Body of pancreas (tissue), 4 donors: ENCODE measurements around the gene UGT1A8. TPM values are rescaled to one million over a fixed set of nuclear protein-coding genes. Genes with fewer than 3 reads are reported as not detected.

ENCODE experiments used
- ATAC-seq: fragments of 150-250 bp; one replicate; pipeline ENCODE4 v1.9.1; 2016
- DNase-seq, 4 donors: peaks; one replicate each; pipeline ENCODE4 v3.0.0-alpha.2; 2019
- H3K27ac ChIP-seq, 4 donors: fragments of 200-600 bp; sonication (generic); 1 replicate in 3 of 4; 2 replicates in 1 of 4; pipeline versions ENCODE4 v1.5.1 to v1.6.1; 2016 to 2019; ENCODE audit warnings: mild to moderate bottlenecking in 1 of 4, mixed read lengths in 1 of 4, moderate library complexity in 1 of 4
- H3K27me3 ChIP-seq, 2 donors: fragments of 200-600 bp; sonication (generic); one replicate each; pipeline ENCODE4 v1.6.0; 2016; ENCODE audit warnings: mild to moderate bottlenecking in 1 of 2
- H3K36me3 ChIP-seq, 2 donors: fragments of 200-600 bp; sonication (generic); replicated peaks in 1 of 2; 2 replicates each; pipeline ENCODE4 v1.5.1; 2016; ENCODE audit warnings: low read depth in 2 of 2; ENCODE audit not compliant: insufficient read depth in 1 of 2
- H3K4me1 ChIP-seq: fragments of 200-600 bp; sonication (generic); one replicate; pipeline ENCODE4 v1.6.0; 2016
- H3K4me3 ChIP-seq, 2 donors: fragments of 200-600 bp; sonication (generic); 1 replicate in 1 of 2; 2 replicates in 1 of 2; pipeline ENCODE4 v1.5.1; 2016 to 2019
- H3K9me3 ChIP-seq, 3 donors: fragments of 200-600 bp; sonication (generic); 1 replicate in 2 of 3; 2 replicates in 1 of 3; pipeline ENCODE4 v1.5.1; 2016
- POLR2A ChIP-seq, 3 donors: fragments of 450-650 bp; IDR thresholded peaks; one replicate each; pipeline ENCODE4 v1.6.1; 2016; ENCODE audit warnings: antibody characterized with exemption in 3 of 3, mild to moderate bottlenecking in 2 of 3
- WGBS, 2 donors: methylation state at CpG; one replicate each; pipeline ENCODE4 v1.1.5; 2017; 5-methylcytosine and 5-hydroxymethylcytosine counted together
- intact Hi-C: fragments of 100-400 bp; cut with DNase I; formaldehyde crosslinking; loops from one replicate; pipeline ENCODE4 v1.15.1; 2023
- total RNA-seq, 2 donors: library from RNA; depleted of rRNA; stranded (reverse); fragments of >200 nt; gene quantifications; one replicate each; pipeline ENCODE4 v1.1.0, GENCODE V29; 2016
- TF ChIP-seq, protein P1 (sequence below), 7 experiments: fragments of 450-650 bp in 4 of 7; fragments of 200-600 bp in 3 of 7; sonication (generic) in 3 of 7; IDR thresholded peaks; one replicate each; pipeline ENCODE4 v1.5.1; 2016 to 2019; ENCODE audit warnings: antibody characterized with exemption in 7 of 7

UGT1A8 gene
- total RNA-seq, 2 donors from 2014 or later: not detected

DNA sequence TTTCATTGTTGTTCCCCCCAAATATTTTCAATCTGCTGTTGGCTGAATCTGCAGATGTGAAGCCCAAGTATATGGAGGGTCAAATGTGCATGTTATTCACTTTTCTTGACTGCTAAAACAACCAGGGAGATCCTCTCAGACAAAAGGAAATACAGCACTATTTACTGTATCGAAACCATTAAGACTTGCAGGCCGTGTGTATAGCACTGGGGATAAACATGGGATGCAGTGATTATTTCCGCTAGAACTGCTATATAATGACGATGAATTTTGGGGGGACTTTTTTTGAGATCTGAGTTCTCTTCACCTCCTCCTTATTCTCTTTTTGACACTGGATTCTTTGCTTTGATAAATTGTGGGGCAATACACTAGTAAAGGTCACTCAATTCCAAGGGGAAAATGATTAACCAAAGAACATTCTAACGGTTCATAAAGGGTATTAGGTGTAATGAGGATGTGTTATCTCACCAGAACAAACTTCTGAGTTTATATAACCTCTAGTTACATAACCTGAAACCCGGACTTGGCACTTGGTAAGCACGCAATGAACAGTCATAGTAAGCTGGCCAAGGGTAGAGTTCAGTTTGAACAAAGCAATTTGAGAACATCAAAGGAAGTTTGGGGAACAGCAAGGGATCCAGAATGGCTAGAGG lies 139.1 kb downstream of the UGT1A8 start:
- intact Hi-C loops: no loop called here
- no peak overlapping the region for H3K27ac ChIP-seq
- TF ChIP-seq, protein P1, sequence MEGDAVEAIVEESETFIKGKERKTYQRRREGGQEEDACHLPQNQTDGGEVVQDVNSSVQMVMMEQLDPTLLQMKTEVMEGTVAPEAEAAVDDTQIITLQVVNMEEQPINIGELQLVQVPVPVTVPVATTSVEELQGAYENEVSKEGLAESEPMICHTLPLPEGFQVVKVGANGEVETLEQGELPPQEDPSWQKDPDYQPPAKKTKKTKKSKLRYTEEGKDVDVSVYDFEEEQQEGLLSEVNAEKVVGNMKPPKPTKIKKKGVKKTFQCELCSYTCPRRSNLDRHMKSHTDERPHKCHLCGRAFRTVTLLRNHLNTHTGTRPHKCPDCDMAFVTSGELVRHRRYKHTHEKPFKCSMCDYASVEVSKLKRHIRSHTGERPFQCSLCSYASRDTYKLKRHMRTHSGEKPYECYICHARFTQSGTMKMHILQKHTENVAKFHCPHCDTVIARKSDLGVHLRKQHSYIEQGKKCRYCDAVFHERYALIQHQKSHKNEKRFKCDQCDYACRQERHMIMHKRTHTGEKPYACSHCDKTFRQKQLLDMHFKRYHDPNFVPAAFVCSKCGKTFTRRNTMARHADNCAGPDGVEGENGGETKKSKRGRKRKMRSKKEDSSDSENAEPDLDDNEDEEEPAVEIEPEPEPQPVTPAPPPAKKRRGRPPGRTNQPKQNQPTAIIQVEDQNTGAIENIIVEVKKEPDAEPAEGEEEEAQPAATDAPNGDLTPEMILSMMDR (IDR thresholded peaks at IDR 0.05): no peak
- TF ChIP-seq POLR2A (IDR thresholded peaks at IDR 0.05): no peak
- no peak overlapping the region for H3K4me3 ChIP-seq
- no peaks in the 10 kb centered on the region for H3K27me3 ChIP-seq
- H3K4me1 ChIP-seq: no peaks in the 10 kb centered on the region
- ATAC-seq (peak; percentile 75), DNase-seq (peak in 2 of 4 donors; percentile 17 to 22)
- no peaks in the 10 kb centered on the region for H3K36me3 ChIP-seq
- WGBS, 2 donors: 35 to 44% methylated on average over 7 of the region's 7 CpGs
- no peaks in the 10 kb centered on the region for H3K9me3 ChIP-seq

DNA sequence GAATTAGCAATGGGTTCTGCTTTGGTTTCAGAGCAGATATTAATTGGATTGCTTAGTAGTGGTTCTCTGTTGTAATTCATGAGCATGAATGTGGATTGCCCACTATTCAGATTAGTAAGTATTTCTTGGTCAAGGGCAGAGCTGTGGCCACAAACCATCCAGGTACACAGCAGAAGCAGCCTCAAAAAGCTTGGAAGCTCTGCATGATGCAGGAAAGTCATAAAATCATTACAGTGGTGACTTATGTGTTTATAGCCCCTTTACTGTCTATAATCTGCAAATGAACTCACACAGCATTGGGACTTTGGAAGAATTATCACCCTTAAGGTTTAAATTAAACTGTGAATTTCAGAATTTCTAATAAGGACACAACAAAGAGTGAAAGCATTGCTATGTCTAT lies 140.7 kb downstream of the UGT1A8 start:
- H3K27ac ChIP-seq: no peak overlapping the region
- no peak for ATAC-seq
- no peaks in the 10 kb centered on the region for H3K36me3 ChIP-seq
- no peaks in the 10 kb centered on the region for H3K27me3 ChIP-seq
- no peaks in the 10 kb centered on the region for H3K4me1 ChIP-seq
- H3K4me3 ChIP-seq: no peak overlapping the region
- no peak for DNase-seq
- no peaks in the 10 kb centered on the region for H3K9me3 ChIP-seq
- intact Hi-C loops: no loop called here
- TF ChIP-seq, protein P1 (IDR thresholded peaks at IDR 0.05): no peak

DNA sequence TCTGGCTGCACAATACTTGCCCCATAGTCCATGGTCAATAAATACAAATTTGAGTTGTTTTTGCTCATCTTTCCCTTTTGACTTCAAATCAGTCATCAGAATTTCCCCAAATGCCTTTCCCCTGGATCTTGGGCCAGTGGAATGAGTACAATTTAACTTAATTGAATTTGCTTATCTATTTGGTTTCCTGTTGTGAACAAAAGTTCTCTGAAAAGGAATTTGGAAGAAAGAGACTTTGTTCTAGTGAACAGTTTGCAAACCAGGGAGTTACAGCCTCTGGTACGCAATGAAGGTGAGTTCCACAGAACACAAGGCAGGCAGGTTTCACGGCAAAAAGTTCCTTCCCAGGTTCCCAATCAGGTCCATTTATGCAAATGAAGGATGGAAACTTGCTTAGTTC lies 141.4 kb downstream of the UGT1A8 start:
- Histone ChIP-seq H3K27me3 (no peaks in the 10 kb centered on the region), H3K9me3 (no peaks in the 10 kb centered on the region), H3K4me3 (no peak overlapping the region), H3K27ac (no peak overlapping the region), H3K4me1 (no peaks in the 10 kb centered on the region), H3K36me3 (no peaks in the 10 kb centered on the region)
- ATAC-seq (no peak), DNase-seq (no peak)
- TF ChIP-seq, protein P1 (IDR thresholded peaks at IDR 0.05): no peak
- no peak for TF ChIP-seq POLR2A (IDR thresholded peaks at IDR 0.05)
- intact Hi-C loops: no loop called here
- 79 to 88% methylated on average over 2 of the region's 2 CpGs for WGBS, 2 donors

DNA sequence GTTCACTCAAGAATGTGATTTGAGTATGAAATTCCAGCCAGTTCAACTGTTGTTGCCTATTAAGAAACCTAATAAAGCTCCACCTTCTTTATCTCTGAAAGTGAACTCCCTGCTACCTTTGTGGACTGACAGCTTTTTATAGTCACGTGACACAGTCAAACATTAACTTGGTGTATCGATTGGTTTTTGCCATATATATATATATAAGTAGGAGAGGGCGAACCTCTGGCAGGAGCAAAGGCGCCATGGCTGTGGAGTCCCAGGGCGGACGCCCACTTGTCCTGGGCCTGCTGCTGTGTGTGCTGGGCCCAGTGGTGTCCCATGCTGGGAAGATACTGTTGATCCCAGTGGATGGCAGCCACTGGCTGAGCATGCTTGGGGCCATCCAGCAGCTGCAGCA lies 142.6 kb downstream of the UGT1A8 start, which contains the start of gene UGT1A1:
Gene UGT1A1 (plus strand): TSS at position 228 of the 400 bp plus-strand sequence. CDS start 18 bp downstream, at position 246.
- DNase-seq (no peak), ATAC-seq (no peak)
- WGBS, 2 donors: 66 to 72% methylated on average over 6 of the region's 6 CpGs
- intact Hi-C loops: no loop called here
- Histone ChIP-seq H3K4me1 (no peaks in the 10 kb centered on the region), H3K9me3 (no peaks in the 10 kb centered on the region), H3K27me3 (no peaks in the 10 kb centered on the region), H3K36me3 (no peaks in the 10 kb centered on the region), H3K4me3 (no peak within 1 kb of the TSS), H3K27ac (no peak within 1 kb of the TSS)
- TF ChIP-seq POLR2A (IDR thresholded peaks at IDR 0.05): no peak
- TF ChIP-seq, protein P1 (IDR thresholded peaks at IDR 0.05): no peak
